ENCODE measurements around the gene DPYD.

DNA sequence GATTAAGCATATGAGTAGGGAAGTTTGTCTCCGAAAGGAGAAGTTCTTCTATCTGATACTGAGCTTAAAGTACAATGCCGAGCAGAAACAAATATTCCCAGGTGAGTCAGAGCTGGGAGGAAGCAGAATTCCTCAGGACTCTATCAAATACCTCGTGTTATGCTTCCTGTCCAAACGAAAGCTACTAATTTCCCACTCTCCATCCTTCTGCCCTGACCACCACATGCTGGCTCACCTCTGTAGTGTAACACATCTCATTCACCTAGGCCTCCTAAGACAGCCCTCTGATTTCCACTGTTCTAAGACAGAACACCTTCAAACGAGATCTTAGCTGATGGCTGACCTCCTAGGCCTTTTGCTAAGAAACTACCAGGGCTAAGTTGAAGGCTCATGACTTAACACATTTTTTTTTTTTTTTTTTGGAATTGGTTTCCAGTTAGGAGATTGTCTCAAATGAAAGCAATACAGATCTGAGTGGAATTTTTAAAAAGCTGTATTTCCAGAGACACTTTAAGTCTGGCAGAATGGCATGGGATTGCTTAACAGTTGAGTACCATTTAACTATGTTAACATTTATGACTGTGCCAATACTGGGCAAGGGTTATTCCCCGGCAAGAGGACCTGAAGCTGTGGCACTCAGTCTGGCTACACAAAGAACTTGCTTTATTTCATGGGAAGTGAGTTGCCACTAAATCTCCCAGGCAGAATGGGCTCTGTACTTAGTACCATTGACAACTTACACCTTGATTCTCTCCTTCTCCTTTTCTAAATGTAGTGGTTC is 583.4 kb downstream of the DPYD start:
- TF ChIP-seq, protein P1, sequence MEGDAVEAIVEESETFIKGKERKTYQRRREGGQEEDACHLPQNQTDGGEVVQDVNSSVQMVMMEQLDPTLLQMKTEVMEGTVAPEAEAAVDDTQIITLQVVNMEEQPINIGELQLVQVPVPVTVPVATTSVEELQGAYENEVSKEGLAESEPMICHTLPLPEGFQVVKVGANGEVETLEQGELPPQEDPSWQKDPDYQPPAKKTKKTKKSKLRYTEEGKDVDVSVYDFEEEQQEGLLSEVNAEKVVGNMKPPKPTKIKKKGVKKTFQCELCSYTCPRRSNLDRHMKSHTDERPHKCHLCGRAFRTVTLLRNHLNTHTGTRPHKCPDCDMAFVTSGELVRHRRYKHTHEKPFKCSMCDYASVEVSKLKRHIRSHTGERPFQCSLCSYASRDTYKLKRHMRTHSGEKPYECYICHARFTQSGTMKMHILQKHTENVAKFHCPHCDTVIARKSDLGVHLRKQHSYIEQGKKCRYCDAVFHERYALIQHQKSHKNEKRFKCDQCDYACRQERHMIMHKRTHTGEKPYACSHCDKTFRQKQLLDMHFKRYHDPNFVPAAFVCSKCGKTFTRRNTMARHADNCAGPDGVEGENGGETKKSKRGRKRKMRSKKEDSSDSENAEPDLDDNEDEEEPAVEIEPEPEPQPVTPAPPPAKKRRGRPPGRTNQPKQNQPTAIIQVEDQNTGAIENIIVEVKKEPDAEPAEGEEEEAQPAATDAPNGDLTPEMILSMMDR (conservative IDR thresholded peaks at IDR 0.05; ENCODE audit: low read length), result no peak
- no peak for TF ChIP-seq EZH2phosphoT487 (IDR thresholded peaks at IDR 0.05; ENCODE audit: borderline replicate concordance)

Measured in Loucy (cell line).